Erythroblast (primary cell): ENCODE measurements around the gene LRRC18.

Experiments used
- GATA1 ChIP-seq: IDR thresholded peaks from 2 replicates; pipeline ENCODE4 v1.6.1; 2011; ENCODE audit warnings: low read depth, mild to moderate bottlenecking, control low read depth, low read length, moderate library complexity
- POLR2A ChIP-seq: IDR thresholded peaks from 2 replicates; pipeline ENCODE4 v1.6.1; 2011; ENCODE audit warnings: mild to moderate bottlenecking, low read length

DNA sequence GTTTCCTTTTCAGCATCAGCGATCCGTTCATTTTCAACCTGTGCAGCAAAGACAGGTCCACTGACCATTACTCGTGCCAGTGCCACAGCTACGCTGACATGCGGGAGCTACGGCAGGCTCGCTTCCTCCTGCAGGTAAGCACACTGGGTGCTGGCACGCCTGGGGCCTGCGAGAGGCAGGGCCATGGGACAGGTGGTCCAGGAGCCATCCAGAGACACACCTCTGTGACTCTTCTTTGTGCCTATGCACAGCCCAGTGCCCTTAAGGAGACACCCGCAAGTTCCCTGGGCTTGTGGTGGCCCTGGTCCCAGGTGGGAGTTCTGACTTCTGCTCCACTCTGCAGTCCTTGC is 42.2 kb downstream of the LRRC18 start:
- TF ChIP-seq POLR2A (no peak), GATA1 (no peak)
